H54 (cell line): Measurements from ENCODE around the gene ISG15.

Source experiments
- DNase-seq: peaks from one replicate; pipeline ENCODE4 v3.0.0; 2011; ENCODE audit warnings: low spot score, mixed read lengths; ENCODE audit not compliant: insufficient read length
- FAIRE-seq: peaks from 3 replicates; lab custom pipeline; 2011; peaks lifted over from hg19 to GRCh38; lab: Jason Lieb, UNC
- POLR2A ChIP-seq: IDR thresholded peaks from 2 replicates; pipeline ENCODE4 v1.6.1; 2011; ENCODE audit warnings: low read depth, mild to moderate bottlenecking, low read length

ISG15 gene

DNA sequence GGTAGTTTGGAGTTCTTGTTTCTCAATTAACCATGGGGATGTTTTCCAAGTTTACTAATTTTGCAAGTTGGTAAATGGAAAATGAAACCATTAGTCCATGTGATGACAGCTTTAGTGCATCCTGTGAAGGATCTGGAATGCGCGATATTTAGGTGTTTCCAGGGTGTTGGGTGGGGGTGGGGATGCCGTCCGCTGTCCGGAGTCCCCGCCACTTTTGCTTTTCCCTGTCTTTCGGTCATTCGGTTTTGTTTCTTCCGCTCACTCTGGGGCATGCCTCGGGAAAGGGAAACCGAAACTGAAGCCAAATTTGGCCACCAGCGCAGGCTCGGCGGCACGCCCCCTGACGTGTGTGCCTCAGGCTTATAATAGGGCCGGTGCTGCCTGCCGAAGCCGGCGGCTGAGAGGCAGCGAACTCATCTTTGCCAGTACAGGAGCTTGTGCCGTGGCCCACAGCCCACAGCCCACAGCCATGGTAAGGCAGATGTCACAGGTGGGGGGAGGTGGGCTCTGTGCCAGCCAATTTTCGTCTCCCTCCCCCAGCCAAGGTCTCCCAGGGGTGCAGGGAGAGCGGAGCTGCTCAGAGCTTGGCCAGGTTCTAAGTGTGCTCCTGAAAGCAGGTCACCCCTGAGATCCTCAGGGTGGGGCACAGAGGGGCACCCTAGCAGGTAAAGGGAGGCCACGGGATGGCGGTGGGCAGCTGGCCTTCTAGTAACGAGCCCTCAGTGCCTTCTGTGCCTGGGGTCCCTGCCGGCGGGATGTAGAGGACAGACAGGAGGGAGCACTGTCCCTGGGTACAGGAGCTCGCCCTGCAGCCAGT, at the start of gene ISG15:
ISG15 (plus strand) TSS at position 393 of the 817 bp plus-strand sequence; CDS start at position 470, 77 bp downstream.
- no peak for FAIRE-seq

DNA sequence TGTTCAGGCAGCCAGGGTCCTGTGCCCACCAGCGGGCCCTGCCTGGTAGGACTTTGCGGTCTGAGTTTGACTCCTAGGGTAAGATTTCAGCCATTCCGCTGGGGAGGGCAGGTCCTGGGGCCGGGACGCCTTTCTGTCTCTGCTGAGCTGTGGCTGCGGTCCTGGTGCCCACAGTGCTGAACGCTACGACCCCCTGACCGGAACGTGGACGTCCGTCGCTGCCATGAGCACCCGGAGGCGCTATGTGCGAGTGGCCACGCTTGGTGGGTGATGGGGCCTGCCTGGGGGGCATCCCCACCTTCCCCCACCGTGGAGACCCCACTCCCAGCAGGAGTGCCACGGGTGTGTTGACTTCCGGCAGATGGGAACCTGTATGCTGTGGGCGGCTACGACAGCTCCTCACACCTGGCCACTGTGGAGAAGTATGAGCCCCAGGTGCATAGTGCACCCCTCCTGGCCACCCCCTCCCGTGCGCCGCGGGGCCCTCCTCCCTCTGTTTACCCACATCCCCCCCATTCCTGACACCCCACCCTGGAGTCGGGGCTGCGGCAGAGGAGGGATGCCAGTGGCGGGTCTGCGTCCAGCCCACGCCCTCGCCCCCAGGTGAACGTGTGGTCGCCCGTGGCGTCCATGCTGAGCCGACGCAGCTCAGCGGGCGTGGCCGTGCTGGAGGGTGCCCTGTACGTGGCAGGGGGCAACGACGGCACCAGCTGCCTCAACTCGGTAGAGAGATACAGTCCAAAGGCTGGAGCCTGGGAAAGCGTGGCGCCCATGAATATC, 49.4 kb upstream of the ISG15 start:
- DNase-seq (no peak), FAIRE-seq (no peak)
- TF ChIP-seq POLR2A: no peak

More for the DNA sequence above, at the start of gene ISG15:
- peak; percentile 65 for DNase-seq
- peak; percentile 41; the same call in 1 of the 2 replicates for TF ChIP-seq POLR2A

- DNase-seq (no peak), FAIRE-seq (no peak)
- no peak for TF ChIP-seq POLR2A
Observed at GRCh38 chr1:964691-965525, 48.4 kb upstream of the ISG15 start.

- no peak for TF ChIP-seq POLR2A
- FAIRE-seq (no peak), DNase-seq (no peak)
Observed at GRCh38 chr1:965526-966134, 47.7 kb upstream of the ISG15 start.

DNA sequence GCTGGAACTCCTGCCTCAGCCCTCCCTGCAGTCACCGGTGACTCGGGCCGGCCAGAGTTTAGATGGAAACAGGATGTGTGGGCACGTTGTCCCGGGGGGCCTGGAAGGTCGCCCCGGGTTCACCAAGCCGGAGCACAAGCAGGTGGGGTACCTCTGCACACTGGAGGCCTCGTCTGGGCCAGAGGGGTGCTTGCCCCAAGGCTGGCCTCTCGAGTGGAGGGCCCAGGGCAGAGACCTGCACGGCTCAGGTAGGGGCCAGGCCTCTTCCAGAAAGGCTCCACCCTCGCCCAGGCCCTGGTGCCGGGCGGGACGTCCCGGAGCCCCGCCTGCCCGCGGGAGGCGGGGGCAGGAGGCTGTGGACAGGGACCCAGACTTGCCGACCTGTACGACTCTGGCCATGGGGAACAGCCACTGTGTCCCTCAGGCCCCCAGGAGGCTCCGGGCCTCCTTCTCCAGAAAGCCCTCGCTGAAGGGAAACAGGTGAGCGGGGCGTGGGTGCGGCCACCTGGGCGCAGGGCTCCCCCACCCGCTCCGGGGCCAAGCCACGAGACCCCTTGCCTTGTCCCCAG, 47.1 kb upstream of the ISG15 start, which contains the start of gene PLEKHN1:
PLEKHN1 (plus strand) TSS at position 348 of the 569 bp plus-strand sequence; CDS start at position 398, 50 bp downstream.
- FAIRE-seq (peak; percentile 36), DNase-seq (peak; percentile 80)
- TF ChIP-seq POLR2A: no peak

GRCh38 chr1:966704-967300, 46.5 kb upstream of the ISG15 start:
- TF ChIP-seq POLR2A: no peak; the same call in 1 of the 2 replicates
- FAIRE-seq (no peak), DNase-seq (peak; percentile 86)

- DNase-seq (no peak), FAIRE-seq (no peak)
- no peak for TF ChIP-seq POLR2A
Observed at GRCh38 chr1:967466-968343, 45.6 kb upstream of the ISG15 start.

- DNase-seq (no peak), FAIRE-seq (no peak)
- TF ChIP-seq POLR2A: no peak
Observed at GRCh38 chr1:969260-969855, 43.9 kb upstream of the ISG15 start.

DNA sequence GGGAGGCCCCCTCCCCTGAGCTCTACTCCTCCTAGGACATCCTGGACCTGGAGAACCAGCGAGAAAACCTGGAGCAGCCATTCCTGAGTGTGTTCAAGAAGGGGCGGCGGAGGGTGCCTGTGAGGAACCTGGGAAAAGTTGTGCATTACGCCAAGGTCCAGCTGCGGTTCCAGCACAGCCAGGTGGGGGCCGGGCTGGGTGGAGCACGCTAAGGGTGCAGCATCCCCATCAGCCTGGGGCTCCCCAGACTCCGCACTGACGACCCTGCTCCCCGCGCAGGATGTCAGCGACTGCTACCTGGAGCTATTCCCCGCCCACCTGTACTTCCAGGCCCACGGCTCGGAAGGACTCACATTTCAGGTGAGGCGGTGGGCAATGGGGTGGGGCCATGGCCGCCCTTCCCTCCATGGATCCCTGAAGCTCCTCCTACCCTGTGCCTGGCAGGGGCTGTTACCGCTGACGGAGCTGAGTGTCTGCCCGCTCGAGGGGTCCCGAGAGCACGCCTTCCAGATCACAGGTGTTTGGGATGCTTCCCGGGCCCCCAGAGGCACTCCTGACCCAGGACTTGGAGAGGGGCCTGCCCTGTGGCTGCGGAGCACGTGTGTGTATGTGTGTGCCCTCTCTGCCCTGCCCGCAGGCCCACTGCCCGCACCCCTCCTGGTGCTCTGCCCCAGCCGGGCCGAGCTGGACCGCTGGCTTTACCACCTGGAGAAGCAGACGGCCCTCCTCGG, 42.9 kb upstream of the ISG15 start:
- DNase-seq: no peak
- no peak for TF ChIP-seq POLR2A
- no peak for FAIRE-seq

- TF ChIP-seq POLR2A: no peak
- DNase-seq: no peak
- FAIRE-seq: no peak
Observed at GRCh38 chr1:970973-971730, 42.1 kb upstream of the ISG15 start.
